HEK293 (cell line): ENCODE data around the gene C9orf72.

Source experiments
- CTCF ChIA-PET: fragments of 350-600 bp; formaldehyde crosslinking; extraction: SDS; loops from one replicate; lab custom pipeline; 2021; ENCODE audit warnings: antibody characterized with exemption; lab: Yijun Ruan, JAX
- POLR2A ChIA-PET: fragments of 300-600 bp; formaldehyde crosslinking; extraction: SDS; loops from one replicate; lab custom pipeline; 2020; ENCODE audit warnings: antibody characterized with exemption, inconsistent platforms; lab: Yijun Ruan, JAX
- H3K27ac ChIP-seq: fragments of 200-500 bp; sonication (Bioruptor generic); 2 replicates; pipeline ENCODE4 v1.5.1; 2014; ENCODE audit warnings: low read depth, low read length, control low read depth, inconsistent platforms; ENCODE audit errors: extremely low read depth
- H3K36me3 ChIP-seq, 2 experiments: fragments of 200-500 bp in 1 of 2; sonication (Bioruptor generic) in 1 of 2; 1 replicate in 1 of 2; 2 replicates in 1 of 2; pipeline ENCODE4 v1.5.1; 2014 to 2017; ENCODE audit warnings: inconsistent platforms in 2 of 2, low read length in 2 of 2; ENCODE audit not compliant: control insufficient read depth in 2 of 2, insufficient read depth in 1 of 2
- H3K4me1 ChIP-seq: fragments of 200-500 bp; sonication (Bioruptor generic); 2 replicates; pipeline ENCODE4 v1.5.1; 2014; ENCODE audit warnings: mild to moderate bottlenecking, low read length, inconsistent platforms; ENCODE audit not compliant: control insufficient read depth, insufficient read depth
- H3K4me3 ChIP-seq: 2 replicates; pipeline ENCODE4 v1.5.1; 2011; ENCODE audit warnings: low read depth, mild to moderate bottlenecking, control low read depth, low read length, moderate library complexity
- H3K9me3 ChIP-seq: fragments of 200-500 bp; sonication (Bioruptor generic); 2 replicates; pipeline ENCODE4 v1.5.1; 2014; ENCODE audit warnings: low read depth, low read length, inconsistent platforms; ENCODE audit not compliant: control insufficient read depth, insufficient read depth
- MZF1 ChIP-seq: fragments of 450-650 bp; formaldehyde crosslinking; IDR thresholded peaks from 2 replicates; pipeline ENCODE4 v1.5.1; 2017; ENCODE audit warnings: missing biosample characterization, missing genetic modification characterization, borderline replicate concordance
- ZBTB21 ChIP-seq: fragments of 450-650 bp; formaldehyde crosslinking; IDR thresholded peaks from 2 replicates; pipeline ENCODE4 v1.5.1; 2017; ENCODE audit warnings: missing biosample characterization, missing genetic modification characterization
- ZBTB44 ChIP-seq: fragments of 450-650 bp; IDR thresholded peaks from 2 replicates; pipeline ENCODE4 v1.5.1; 2018; ENCODE audit warnings: missing biosample characterization, mild to moderate bottlenecking, missing genetic modification characterization
- ZFP41 ChIP-seq: fragments of 450-650 bp; formaldehyde crosslinking; IDR thresholded peaks from 2 replicates; pipeline ENCODE4 v1.5.1; 2016; ENCODE audit warnings: missing biosample characterization, missing genetic modification characterization, borderline replicate concordance
- ZNF112 ChIP-seq: fragments of 450-650 bp; formaldehyde crosslinking; IDR thresholded peaks from 2 replicates; pipeline ENCODE4 v1.5.0; 2017; ENCODE audit warnings: missing biosample characterization, missing genetic modification characterization
- ZNF132 ChIP-seq: fragments of 450-650 bp; formaldehyde crosslinking; IDR thresholded peaks from 2 replicates; pipeline ENCODE4 v1.5.1; 2017; ENCODE audit warnings: missing biosample characterization, missing genetic modification characterization, borderline replicate concordance
- ZNF2 ChIP-seq: fragments of 450-650 bp; formaldehyde crosslinking; IDR thresholded peaks from 2 replicates; pipeline ENCODE4 v1.5.1; 2016; ENCODE audit warnings: missing biosample characterization, missing genetic modification characterization
- ZNF211 ChIP-seq: fragments of 450-650 bp; formaldehyde crosslinking; IDR thresholded peaks from 2 replicates; pipeline ENCODE4 v1.5.1; 2016; ENCODE audit warnings: low read depth, missing biosample characterization, missing genetic modification characterization
- ZNF280C ChIP-seq: fragments of 450-650 bp; formaldehyde crosslinking; IDR thresholded peaks from 2 replicates; pipeline ENCODE4 v1.5.1; 2016; ENCODE audit warnings: missing biosample characterization, missing genetic modification characterization
- ZNF341 ChIP-seq: fragments of 450-650 bp; formaldehyde crosslinking; IDR thresholded peaks from 2 replicates; pipeline ENCODE4; 2016; ENCODE audit warnings: low read depth, missing biosample characterization, missing genetic modification characterization
- ZNF350 ChIP-seq: fragments of 450-650 bp; formaldehyde crosslinking; IDR thresholded peaks from 2 replicates; pipeline ENCODE4 v1.5.0; 2017; ENCODE audit warnings: missing biosample characterization, mild to moderate bottlenecking, missing genetic modification characterization
- ZNF391 ChIP-seq: fragments of 450-650 bp; formaldehyde crosslinking; IDR thresholded peaks from 2 replicates; pipeline ENCODE4 v1.5.1; 2016; ENCODE audit warnings: low read depth, missing biosample characterization, missing genetic modification characterization, borderline replicate concordance
- ZNF404 ChIP-seq: fragments of 450-650 bp; formaldehyde crosslinking; IDR thresholded peaks from 2 replicates; pipeline ENCODE4 v1.5.1; 2017; ENCODE audit warnings: missing biosample characterization, missing genetic modification characterization
- ZNF433 ChIP-seq: fragments of 450-650 bp; formaldehyde crosslinking; IDR thresholded peaks from 2 replicates; pipeline ENCODE4 v1.5.1; 2016; ENCODE audit warnings: missing biosample characterization, missing genetic modification characterization, low read depth
- ZNF514 ChIP-seq: fragments of 450-650 bp; formaldehyde crosslinking; IDR thresholded peaks from 2 replicates; pipeline ENCODE4 v1.5.1; 2016; ENCODE audit warnings: missing biosample characterization, missing genetic modification characterization
- ZNF518A ChIP-seq: fragments of 450-650 bp; formaldehyde crosslinking; conservative IDR thresholded peaks from 2 replicates; pipeline ENCODE4 v1.5.1; 2016; ENCODE audit warnings: low read depth, missing biosample characterization, missing genetic modification characterization
- ZNF560 ChIP-seq: fragments of 450-650 bp; formaldehyde crosslinking; IDR thresholded peaks from 2 replicates; pipeline ENCODE4 v1.5.1; 2017; ENCODE audit warnings: missing biosample characterization, missing genetic modification characterization, borderline replicate concordance
- ZNF654 ChIP-seq: fragments of 450-650 bp; formaldehyde crosslinking; IDR thresholded peaks from 2 replicates; pipeline ENCODE4 v1.5.1; 2016; ENCODE audit warnings: low read depth, missing biosample characterization, missing genetic modification characterization
- ZSCAN16 ChIP-seq: fragments of 450-650 bp; formaldehyde crosslinking; IDR thresholded peaks from 2 replicates; pipeline ENCODE4 v1.5.1; 2016; ENCODE audit warnings: missing biosample characterization, missing genetic modification characterization

The C9orf72 gene

GRCh38 chr9:27532046-27532445, 41.2 kb downstream of the C9orf72 start:
- no peak overlapping the region for H3K27ac ChIP-seq
- no peak overlapping the region for H3K4me3 ChIP-seq
- TF ChIP-seq ZNF560 (no peak), ZNF404 (tag by site-specific recombination) (no peak), ZNF112 (tag by site-specific recombination) (no peak), ZNF341 (tag by site-specific recombination) (no peak), ZNF350 (tag by site-specific recombination) (no peak), ZNF132 (tag by site-specific recombination) (no peak), ZFP41 (tag by site-specific recombination) (no peak), ZNF654 (tag by site-specific recombination) (no peak), ZNF391 (tag by site-specific recombination) (no peak), ZBTB44 (tag by site-specific recombination) (no peak), ZNF211 (tag by site-specific recombination) (no peak), ZSCAN16 (no peak), ZNF2 (no peak), ZBTB21 (no peak), MZF1 (tag by site-specific recombination) (no peak), ZNF280C (tag by site-specific recombination) (no peak), ZNF518A (tag by site-specific recombination) (no peak), ZNF514 (tag by site-specific recombination) (no peak), ZNF433 (tag by site-specific recombination) (no peak)
- no peaks in the 10 kb centered on the region for H3K36me3 ChIP-seq
- ChIA-PET POLR2A (no interaction called here), CTCF (interaction anchor here (0.6 to 5.9 kb wide), 4 partner anchors 10 to 199 kb away, joined by 3 to 52 read pairs (median 16); no protein-coding TSS in a partner anchor)
- H3K9me3 ChIP-seq = no peaks in the 10 kb centered on the region
- H3K4me1 ChIP-seq = no peaks in the 10 kb centered on the region
